Adrenal gland (tissue), 12 donors: ENCODE measurements around the gene STAP2. TPM values are rescaled to one million over a fixed set of nuclear protein-coding genes. Genes with fewer than 3 reads are reported as not detected.
A peak's percentile ranks its signal among the peaks of the same experiment; 100 is the strongest.

Source experiments
- DNase-seq, 7 donors: peaks; one replicate each; pipeline ENCODE4 v3.0.0-alpha.2; 2019 to 2020
- H3K27ac ChIP-seq, 5 donors: fragments of 200-600 bp; sonication (generic) in 4 of 5; 1 replicate in 3 of 5; 2 replicates in 2 of 5; pipeline versions ENCODE4 v1.5.1 to v1.8.0; 2016 to 2020; ENCODE audit warnings: mild to moderate bottlenecking in 1 of 5
- H3K27me3 ChIP-seq: fragments of 200-600 bp; 2 replicates; pipeline ENCODE4 v1.8.0; 2021
- H3K36me3 ChIP-seq, 2 donors: fragments of 200-600 bp; replicated peaks in 1 of 2; 1 replicate in 1 of 2; 2 replicates in 1 of 2; pipeline versions ENCODE4 v1.5.1 to v1.8.0; 2018 to 2022
- H3K4me1 ChIP-seq, 2 donors: fragments of 200-600 bp; replicated peaks in 1 of 2; 1 replicate in 1 of 2; 2 replicates in 1 of 2; pipeline versions ENCODE4 v1.5.1 to v1.8.0; 2018 to 2021
- H3K4me3 ChIP-seq, 4 donors: fragments of 200-600 bp; sonication (generic) in 3 of 4; one replicate each; pipeline ENCODE4 v1.5.1; 2016 to 2018
- H3K9me3 ChIP-seq, 3 donors: fragments of 200-600 bp; sonication (generic) in 1 of 3; replicated peaks in 1 of 3; 1 replicate in 2 of 3; 2 replicates in 1 of 3; pipeline versions ENCODE4 v1.5.1 to v1.8.0; 2016 to 2021
- CTCF ChIP-seq, 6 experiments: fragments of 450-650 bp in 4 of 6; fragments of 200-600 bp in 2 of 6; sonication (generic) in 1 of 6; IDR thresholded peaks; 1 replicate in 5 of 6; 2 replicates in 1 of 6; pipeline versions ENCODE4 v1.5.1 to v1.8.0; 2016 to 2021; ENCODE audit warnings: antibody characterized with exemption in 6 of 6, mild to moderate bottlenecking in 2 of 6, moderate library complexity in 1 of 6
- POLR2A ChIP-seq, 2 donors: fragments of 450-650 bp; IDR thresholded peaks; one replicate each; pipeline ENCODE4 v1.6.1; 2017; ENCODE audit warnings: antibody characterized with exemption in 2 of 2, mild to moderate bottlenecking in 2 of 2, moderate library complexity in 1 of 2
- WGBS, 4 donors: extraction: QIAGEN DNeasy Blood & Tissue Kit in 2 of 4; methylation state at CpG; one replicate each; pipeline versions ENCODE4 v1.1.5 to v1.1.7; 2013 to 2017; 5-methylcytosine and 5-hydroxymethylcytosine counted together
- intact Hi-C, 2 donors: fragments of 100-400 bp; cut with DNase I; formaldehyde crosslinking; loops; one replicate each; pipeline versions ENCODE4 v1.14.1 to v1.15.0; 2022 to 2023
- polyA plus RNA-seq, 3 donors: library from polyadenylated mRNA; stranded (reverse); fragments of 200-250 nt in 2 of 3; fragments of 350-450 nt in 1 of 3; fragmentation: Illumina TruSeq in 1 of 3; extraction: RNeasy Lipid Tissue Mini Kit (QIAGEN cat#74804) in 1 of 3; gene quantifications; one replicate each; pipeline ENCODE4 v1.2.3, GENCODE V29; 2013 to 2014
- total RNA-seq, 9 donors: library from RNA; depleted of rRNA in 4 of 9; stranded (reverse); fragments of >200 nt in 4 of 9; fragments of 120-200 nt in 1 of 9; fragmentation: NEBNext Ultra II Directional in 1 of 9; extraction: Animal tissue kit (Norgen Biotek cat#: 25700) in 1 of 9; gene quantifications; one replicate each; pipeline versions ENCODE4 v1.1.0 to v1.2.4, GENCODE V29; 2013 to 2023
- donor health status: healthy with polysubstance abuse.
- donor health status: Bipolar disorder and iron deficiency.
- donor health status: DM: yes; HTN: yes; CAD: no.
- donor health status: DM: no; HTN: no; CAD: no.
- donor health status: DM: no; HTN: no; CAD: no.
- donor health status: DM: yes; HTN: yes; CAD: no.

Gene STAP2
- total and polyA plus RNA-seq, 12 donors = 5.7 to 106 (median 36.5) TPM

GRCh38 chr19:4374498-4375163 lies 36.0 kb upstream of the STAP2 start:
- no peak overlapping the region for H3K4me3 ChIP-seq
- no peaks in the 10 kb centered on the region for H3K9me3 ChIP-seq

GRCh38 chr19:4373601-4374497 lies 35.2 kb upstream of the STAP2 start:
- no peaks in the 10 kb centered on the region for H3K36me3 ChIP-seq
- no peaks in the 10 kb centered on the region for H3K27me3 ChIP-seq
- H3K4me3 ChIP-seq = no peak overlapping the region
- DNase-seq = peak; percentile 45 to 81 (median 71)
- H3K27ac ChIP-seq = peak overlapping the region; percentile 79 to 96 (median 88)
- TF ChIP-seq POLR2A (IDR thresholded peaks at IDR 0.05) = no peak
- H3K9me3 ChIP-seq = no peaks in the 10 kb centered on the region
- H3K4me1 ChIP-seq = peaks cover 92 to 100% of the 10 kb centered on the region in 2 donors
- intact Hi-C loops = no loop called here
- 38 to 46% (median 44%) methylated on average over 10 to 25 of the region's 25 CpGs for WGBS, 4 donors

More at GRCh38 chr19:4374498-4375163, 36.0 kb upstream of the STAP2 start:
- WGBS, 4 donors = 7 to 30% (median 26%) methylated on average over 2 to 27 of the region's 27 CpGs
- DNase-seq = peak; percentile 81 to 96 (median 92)
- Histone ChIP-seq H3K36me3 (no peaks in the 10 kb centered on the region), H3K27me3 (no peaks in the 10 kb centered on the region), H3K27ac (peak overlapping the region; percentile 79 to 96 (median 88)), H3K4me1 (peaks cover 92 to 100% of the 10 kb centered on the region in 2 donors)
- intact Hi-C loops = no loop called here
- TF ChIP-seq CTCF (IDR thresholded peaks at IDR 0.05) (peak in 5 of 6 experiments; percentile 3 to 68 (median 34)), POLR2A (IDR thresholded peaks at IDR 0.05) (peak in 1 of 2 donors; percentile 61)

GRCh38 chr19:4373013-4373367 lies 34.4 kb upstream of the STAP2 start:
- 65 to 85% (median 72%) methylated on average over 5 to 8 of the region's 8 CpGs for WGBS, 4 donors
- Histone ChIP-seq H3K27me3 (no peaks in the 10 kb centered on the region), H3K36me3 (no peaks in the 10 kb centered on the region), H3K9me3 (no peaks in the 10 kb centered on the region), H3K4me3 (no peak overlapping the region), H3K27ac (peak overlapping the region; percentile 79 to 96 (median 88)), H3K4me1 (peaks cover 93 to 100% of the 10 kb centered on the region in 2 donors)
- peak in 1 of 7 donors; percentile 33 for DNase-seq
- TF ChIP-seq CTCF (IDR thresholded peaks at IDR 0.05) (no peak), POLR2A (IDR thresholded peaks at IDR 0.05) (no peak)
- intact Hi-C loops = no loop called here

GRCh38 chr19:4372165-4373012 lies 33.8 kb upstream of the STAP2 start:
- Histone ChIP-seq H3K9me3 (no peaks in the 10 kb centered on the region), H3K36me3 (no peaks in the 10 kb centered on the region), H3K4me3 (no peak overlapping the region), H3K27ac (peak overlapping the region; percentile 80 to 96 (median 88)), H3K4me1 (peaks cover 91 to 98% of the 10 kb centered on the region in 2 donors), H3K27me3 (no peaks in the 10 kb centered on the region)
- WGBS, 4 donors = 75 to 83% (median 77%) methylated on average over 22 of the region's 22 CpGs
- DNase-seq = peak in 5 of 7 donors; percentile 24 to 38 (median 30)
- intact Hi-C loops = no loop called here
- TF ChIP-seq POLR2A (IDR thresholded peaks at IDR 0.05) (no peak), CTCF (IDR thresholded peaks at IDR 0.05) (no peak)
